Endothelial cell of umbilical vein (primary cell): ENCODE measurements around the gene GPX8. TPM values are rescaled to one million over a fixed set of nuclear protein-coding genes. Genes with fewer than 3 reads are reported as not detected.

Source experiments
- BruUV-seq: library from RNA; stranded (reverse); fragments of 400-500 nt; replicated peaks from 2 replicates; lab custom pipeline; 2021; lab: Mats Ljungman, UMichigan
- CTCF ChIA-PET: fragments of 300-600, 350-600 bp; sonication (Branson Sonifier 250); formaldehyde crosslinking; loops from one replicate; lab custom pipeline; 2021; ENCODE audit warnings: antibody characterized with exemption, inconsistent platforms; lab: Charles Lee
- POLR2A ChIA-PET: fragments of 300-600, 350-600 bp; sonication (Branson Sonifier 250); formaldehyde crosslinking; loops from one replicate; lab custom pipeline; 2021; ENCODE audit warnings: antibody characterized with exemption, inconsistent platforms; lab: Charles Lee
- DNase-seq: peaks from one replicate; pipeline ENCODE4 v3.0.0-alpha.2; 2011; ENCODE audit warnings: low read depth, low spot score
- FAIRE-seq: peaks from 2 replicates; lab custom pipeline; 2011; peaks lifted over from hg19 to GRCh38; lab: Jason Lieb, UNC
- H2AFZ ChIP-seq: 2 replicates; pipeline ENCODE4 v1.6.0; 2012; ENCODE audit warnings: low read depth, low read length, control low read depth, inconsistent platforms
- H3K27ac ChIP-seq: 2 replicates; pipeline ENCODE4 v1.5.1; 2011; ENCODE audit warnings: low read depth, mild to moderate bottlenecking, control low read depth, low read length, moderate library complexity; ENCODE audit not compliant: insufficient read depth
- H3K27me3 ChIP-seq, 2 experiments: 2 replicates each; pipeline versions ENCODE4 v1.6.0 to v1.6.1; 2011; ENCODE audit warnings: low read length in 2 of 2, mixed read lengths in 1 of 2; ENCODE audit not compliant: control insufficient read depth in 2 of 2, insufficient read depth in 2 of 2
- H3K36me3 ChIP-seq, 2 experiments: 2 replicates in 1 of 2; 3 replicates in 1 of 2; pipeline ENCODE4 v1.5.1; 2011; ENCODE audit warnings: low read length in 2 of 2, mild to moderate bottlenecking in 1 of 2, moderate library complexity in 1 of 2; ENCODE audit not compliant: control insufficient read depth in 2 of 2, insufficient read depth in 2 of 2; ENCODE audit errors: extremely low read depth in 1 of 2
- H3K4me1 ChIP-seq: 3 replicates; pipeline ENCODE4 v1.5.1; 2011; ENCODE audit warnings: mild to moderate bottlenecking, low read length; ENCODE audit not compliant: control insufficient read depth, insufficient read depth; ENCODE audit errors: extremely low read depth
- H3K4me2 ChIP-seq: 2 replicates; pipeline ENCODE4 v1.6.1; 2011; ENCODE audit warnings: low read length, control low read depth, mixed read lengths; ENCODE audit not compliant: insufficient read depth
- H3K4me3 ChIP-seq, 3 experiments: fragments of 200-600 bp in 1 of 3; sonication (generic), shearing (Covaris generic) in 1 of 3; replicated peaks in 1 of 3; 2 replicates each; pipeline ENCODE4 v1.5.1; 2011 to 2016; ENCODE audit warnings: control low read depth in 3 of 3, low read length in 3 of 3, mild to moderate bottlenecking in 2 of 3, inconsistent platforms in 1 of 3, low read depth in 1 of 3, moderate library complexity in 1 of 3; ENCODE audit not compliant: insufficient read depth in 1 of 3
- H3K79me2 ChIP-seq: 2 replicates; pipeline ENCODE4 v1.6.0; 2012; ENCODE audit warnings: low read length, inconsistent platforms; ENCODE audit not compliant: control insufficient read depth, insufficient read depth
- H3K9ac ChIP-seq: replicated peaks from 2 replicates; pipeline ENCODE3; 2011; ENCODE audit warnings: low read length, control low read depth; ENCODE audit not compliant: insufficient read depth; ENCODE audit errors: extremely low read depth
- H3K9me1 ChIP-seq: replicated peaks from 3 replicates; pipeline ENCODE4 v1.6.0; 2011; ENCODE audit warnings: mild to moderate bottlenecking, low read length; ENCODE audit not compliant: control insufficient read depth, insufficient read depth; ENCODE audit errors: extremely low read depth
- H3K9me3 ChIP-seq: replicated peaks from 2 replicates; pipeline ENCODE4 v1.5.1; 2012; ENCODE audit warnings: low read length, inconsistent platforms; ENCODE audit not compliant: control insufficient read depth, insufficient read depth
- H4K20me1 ChIP-seq: replicated peaks from 2 replicates; pipeline ENCODE3; 2011; ENCODE audit warnings: mild to moderate bottlenecking, low read length; ENCODE audit not compliant: control insufficient read depth, insufficient read depth; ENCODE audit errors: extremely low read depth
- CTCF ChIP-seq, 2 donors: IDR thresholded peaks; 1 replicate in 1 of 2; 2 replicates in 1 of 2; pipeline ENCODE4 v1.5.1; 2011; ENCODE audit warnings: low read length in 2 of 2, mild to moderate bottlenecking in 2 of 2, moderate library complexity in 2 of 2, control low read depth in 1 of 2, inconsistent platforms in 1 of 2, low read depth in 1 of 2; ENCODE audit not compliant: insufficient read depth in 1 of 2; ENCODE audit errors: extremely low read depth in 1 of 2
- FOS ChIP-seq: IDR thresholded peaks from 2 replicates; pipeline ENCODE4 v1.6.1; 2011; ENCODE audit warnings: mild to moderate bottlenecking, low read length, moderate library complexity, borderline replicate concordance; ENCODE audit not compliant: insufficient read depth
- GATA2 ChIP-seq: IDR thresholded peaks from 2 replicates; pipeline ENCODE4 v1.7.0; 2011; ENCODE audit warnings: low read depth, mild to moderate bottlenecking, moderate library complexity, mixed read lengths, low read length; ENCODE audit not compliant: insufficient read length, insufficient read depth
- JUN ChIP-seq: IDR thresholded peaks from 2 replicates; pipeline ENCODE4 v1.6.1; 2011; ENCODE audit warnings: borderline replicate concordance, low read depth; ENCODE audit not compliant: insufficient read length, insufficient read depth
- MYC ChIP-seq: IDR thresholded peaks from one replicate; pipeline ENCODE4 v1.6.1; 2011; ENCODE audit warnings: mild to moderate bottlenecking, low read depth, low read length
- POLR2A ChIP-seq: IDR thresholded peaks from 2 replicates; pipeline ENCODE4 v1.6.1; 2012; ENCODE audit warnings: low read depth, mild to moderate bottlenecking, control low read depth, low read length
- dilution Hi-C: fragments of 300-500 bp; cut with MboI; formaldehyde crosslinking; loops from one replicate; pipeline ENCODE4 v1.15.0; 2019; ENCODE audit warnings: low sequenced_read_pairs; ENCODE audit not compliant: extremely low pct_ligation_motif_present
- intact Hi-C: fragments of 100-400 bp; cut with micrococcal nuclease; formaldehyde crosslinking; loops from one replicate; pipeline ENCODE4 v1.10.0; 2022
- polyA plus RNA-seq, 4 experiments: library from polyadenylated mRNA; depleted of rRNA in 3 of 4; stranded (reverse) in 3 of 4; unstranded in 1 of 4; fragments of >200 nt; gene quantifications; 2 replicates each; pipeline versions ENCODE4 v1.2.1 to v1.2.3, GENCODE V29; 2011 to 2012; ENCODE audit warnings: missing spikeins in 1 of 4
- total RNA-seq: library from RNA; stranded (reverse); gene quantifications from 2 replicates; pipeline ENCODE4 v1.2.3, GENCODE V29; 2021

Gene GPX8
- total and polyA plus RNA-seq, 2 donors (not counting 3 experiments of a cell fraction or from before 2014, with no cell fraction given): 60.1 to 147 TPM

- Histone ChIP-seq H2AFZ (no peak overlapping the region), H3K9me1 (no peaks in the 10 kb centered on the region), H4K20me1 (no peaks in the 10 kb centered on the region), H3K27me3 (no peaks in the 10 kb centered on the region), H3K9me3 (no peaks in the 10 kb centered on the region), H3K36me3 (no peaks in the 10 kb centered on the region), H3K27ac (no peak overlapping the region), H3K4me3 (no peak overlapping the region), H3K79me2 (no peaks in the 10 kb centered on the region), H3K4me2 (no peak overlapping the region), H3K9ac (no peak overlapping the region), H3K4me1 (peaks cover 5% of the 10 kb centered on the region)
- BruUV-seq: no TSS peak
- ChIA-PET CTCF (interaction anchor here (0.7 to 5.3 kb wide), 4 partner anchors 16 to 237 kb away, joined by 3 to 111 read pairs (median 51); partner anchors contain the start of gene GPX8), POLR2A (interaction anchor here (1.8 kb wide), 1 partner anchor 158 kb away, joined by 4 read pairs; the partner anchor contains the start of gene ESM1)
- FAIRE-seq (no peak), DNase-seq (no peak)
- intact Hi-C loops: no loop called here
- dilution Hi-C loops: loop anchor here (25.0 kb wide), 1 partner anchor 156 kb away; the partner anchor contains the start of gene ESM1
- no peak for TF ChIP-seq JUN
- no peak for TF ChIP-seq FOS
- TF ChIP-seq MYC: no peak
- no peak for TF ChIP-seq CTCF (IDR thresholded peaks at IDR 0.05; ENCODE audit: extremely low read depth in 1 of 2, insufficient read depth in 1 of 2, low read depth in 1 of 2, low read length in 2 of 2)
- TF ChIP-seq POLR2A: no peak
- no peak for TF ChIP-seq GATA2
Observed at GRCh38 chr5:55143624-55144023, 16.3 kb upstream of the GPX8 start.
